Dendritic cell treated with granulocyte-macrophage colony-stimulating factor and Interleukin-4, amounts not matched to agents 40 ng/mL and 50 ng/mL, for 4 days (primary cell): ENCODE measurements around the gene ROBO1.
"Not testable (repeated sequence)": the region's sequence is repeated elsewhere in the genome, so short reads cannot be mapped to it uniquely, and the experiment has no call there.

Source experiments
- H3K27ac Mint-ChIP-seq: one replicate; pipeline ENCODE4 v1.8.0; 2022; ENCODE audit warnings: mild to moderate bottlenecking, mixed read lengths
- H3K27me3 Mint-ChIP-seq: one replicate; pipeline ENCODE4 v1.8.0; 2022; ENCODE audit warnings: mild to moderate bottlenecking, mixed read lengths
- H3K36me3 Mint-ChIP-seq: one replicate; pipeline ENCODE4 v1.8.0; 2022; ENCODE audit warnings: low read depth, mixed read lengths
- H3K4me1 Mint-ChIP-seq: one replicate; pipeline ENCODE4 v1.8.0; 2022; ENCODE audit warnings: low read depth, mixed read lengths
- H3K4me3 Mint-ChIP-seq: one replicate; pipeline ENCODE4 v1.8.0; 2022; ENCODE audit warnings: mild to moderate bottlenecking, moderate library complexity, mixed read lengths
- H3K9me3 Mint-ChIP-seq: one replicate; pipeline ENCODE4 v1.8.0; 2022; ENCODE audit warnings: mixed read lengths
- intact Hi-C: fragments of 100-400 bp; cut with micrococcal nuclease; formaldehyde crosslinking; loops from one replicate; pipeline ENCODE4 v1.15.0; 2022

Gene ROBO1

GRCh38 chr3:79202471-79203143 is 565.2 kb downstream of the ROBO1 start:
- intact Hi-C loops = no loop called here
- H3K4me3 Mint-ChIP-seq = no peak overlapping the region
- H3K27me3 Mint-ChIP-seq = no peaks in the 10 kb centered on the region
- H3K27ac Mint-ChIP-seq = no peak overlapping the region
- no peaks in the 10 kb centered on the region for H3K9me3 Mint-ChIP-seq
- no peaks in the 10 kb centered on the region for H3K36me3 Mint-ChIP-seq
- no peaks in the 10 kb centered on the region for H3K4me1 Mint-ChIP-seq

DNA sequence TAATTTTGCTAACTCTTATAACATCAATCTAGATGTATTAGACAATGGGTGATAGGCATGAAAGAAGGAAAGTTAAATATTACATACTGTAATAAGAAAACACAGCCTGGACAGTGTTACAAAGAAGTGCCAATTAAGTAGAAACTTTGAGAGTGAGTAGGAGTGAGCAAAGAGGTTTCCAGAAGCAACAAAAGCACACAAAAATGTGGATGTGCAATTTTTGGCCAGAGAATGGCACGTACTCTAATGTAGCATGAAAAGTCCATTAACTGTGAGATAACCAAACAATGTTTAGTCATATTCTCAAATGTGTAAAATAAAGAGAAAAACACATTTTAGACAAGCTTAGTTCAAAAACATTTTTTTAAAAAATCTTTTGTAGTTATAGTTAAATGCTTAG is 567.3 kb downstream of the ROBO1 start:
- Mint-ChIP-seq H3K4me1 (no peaks in the 10 kb centered on the region), H3K27me3 (no peaks in the 10 kb centered on the region), H3K4me3 (no peak overlapping the region), H3K9me3 (no peaks in the 10 kb centered on the region), H3K36me3 (no peaks in the 10 kb centered on the region), H3K27ac (no peak overlapping the region)
- intact Hi-C loops = no loop called here

GRCh38 chr3:79199966-79200365 is 567.8 kb downstream of the ROBO1 start:
- no peaks in the 10 kb centered on the region for H3K9me3 Mint-ChIP-seq
- H3K36me3 Mint-ChIP-seq = no peaks in the 10 kb centered on the region
- H3K4me1 Mint-ChIP-seq = no peaks in the 10 kb centered on the region
- intact Hi-C loops = no loop called here
- H3K4me3 Mint-ChIP-seq = no peak overlapping the region
- no peak overlapping the region for H3K27ac Mint-ChIP-seq
- H3K27me3 Mint-ChIP-seq = no peaks in the 10 kb centered on the region

GRCh38 chr3:79187426-79187825 is 580.4 kb downstream of the ROBO1 start:
- Mint-ChIP-seq H3K9me3 (no peaks in the 10 kb centered on the region), H3K4me1 (no peaks in the 10 kb centered on the region), H3K4me3 (no peak overlapping the region), H3K36me3 (no peaks in the 10 kb centered on the region), H3K27ac (no peak overlapping the region), H3K27me3 (no peaks in the 10 kb centered on the region)
- intact Hi-C loops = no loop called here

GRCh38 chr3:79184251-79184650 is 583.5 kb downstream of the ROBO1 start:
- no peaks in the 10 kb centered on the region for H3K36me3 Mint-ChIP-seq
- intact Hi-C loops = no loop called here

GRCh38 chr3:79183496-79183895 is 584.3 kb downstream of the ROBO1 start:
- Mint-ChIP-seq H3K27me3 (no peaks in the 10 kb centered on the region), H3K9me3 (no peaks in the 10 kb centered on the region), H3K4me1 (no peaks in the 10 kb centered on the region), H3K4me3 (no peak overlapping the region), H3K27ac (no peak overlapping the region), H3K36me3 (no peaks in the 10 kb centered on the region)
- intact Hi-C loops = no loop called here

More at GRCh38 chr3:79184251-79184650, 583.5 kb downstream of the ROBO1 start:
- Mint-ChIP-seq H3K27ac (no peak overlapping the region), H3K4me3 (no peak overlapping the region), H3K9me3 (no peaks in the 10 kb centered on the region), H3K4me1 (no peaks in the 10 kb centered on the region), H3K27me3 (no peaks in the 10 kb centered on the region)

DNA sequence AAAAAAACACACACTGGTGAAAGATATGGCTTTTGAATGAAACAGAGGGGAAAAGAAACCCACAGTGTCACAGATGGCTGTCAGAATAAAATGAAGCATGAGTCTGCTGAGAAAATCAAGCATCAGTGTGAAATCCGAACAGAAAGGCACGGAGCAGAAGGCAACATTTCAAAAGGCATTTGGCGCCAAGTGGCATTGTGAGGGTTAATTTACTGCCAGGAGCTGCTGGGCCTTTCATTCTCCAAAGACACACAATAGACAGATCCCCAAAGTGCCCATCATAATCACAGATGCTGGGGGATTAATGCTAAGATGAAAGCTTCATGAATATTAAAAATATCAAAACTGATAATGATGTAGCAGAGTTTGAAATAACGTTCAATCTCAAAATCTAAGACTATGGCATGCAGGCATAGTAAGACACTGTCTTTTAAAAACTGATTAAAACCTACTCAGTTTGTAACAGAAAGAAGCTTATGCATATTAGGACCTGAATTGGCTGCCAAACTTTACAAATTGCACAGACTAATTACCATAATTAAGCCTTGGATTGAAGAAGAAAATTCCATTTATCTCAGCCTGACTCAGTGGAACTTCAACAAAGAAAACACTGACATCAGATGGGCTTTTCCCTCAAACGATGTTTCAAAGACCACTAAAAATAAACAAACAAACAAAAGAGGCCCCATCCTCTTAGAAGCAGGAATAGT is 589.2 kb downstream of the ROBO1 start:
- H3K27me3 Mint-ChIP-seq = no peaks in the 10 kb centered on the region
- H3K4me1 Mint-ChIP-seq = no peaks in the 10 kb centered on the region
- intact Hi-C loops = no loop called here
- H3K36me3 Mint-ChIP-seq = no peaks in the 10 kb centered on the region
- H3K4me3 Mint-ChIP-seq = no peak overlapping the region
- no peaks in the 10 kb centered on the region for H3K9me3 Mint-ChIP-seq
- no peak overlapping the region for H3K27ac Mint-ChIP-seq

DNA sequence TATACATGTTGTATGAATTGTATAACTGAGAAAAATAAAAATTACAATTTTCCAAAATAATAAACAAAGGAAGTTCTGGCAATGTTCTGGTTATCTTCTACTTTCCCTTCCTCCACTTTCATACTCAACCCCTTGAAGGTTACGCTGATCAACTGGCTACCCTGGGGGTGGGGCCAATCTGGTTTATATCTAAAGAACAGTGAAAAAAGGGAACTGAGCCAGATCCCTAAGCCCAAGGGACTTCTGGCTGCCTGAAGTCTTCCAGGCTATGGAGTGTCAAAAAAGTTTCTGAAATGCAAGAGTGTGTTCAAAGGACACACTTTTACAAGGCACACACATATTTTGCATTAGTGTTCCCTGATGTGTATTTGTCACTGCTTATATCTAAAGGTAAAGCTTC is 591.9 kb downstream of the ROBO1 start:
- no peaks in the 10 kb centered on the region for H3K4me1 Mint-ChIP-seq
- no peaks in the 10 kb centered on the region for H3K9me3 Mint-ChIP-seq
- intact Hi-C loops = no loop called here
- H3K4me3 Mint-ChIP-seq = no peak overlapping the region
- no peak overlapping the region for H3K27ac Mint-ChIP-seq
- H3K27me3 Mint-ChIP-seq = no peaks in the 10 kb centered on the region
- H3K36me3 Mint-ChIP-seq = no peaks in the 10 kb centered on the region

DNA sequence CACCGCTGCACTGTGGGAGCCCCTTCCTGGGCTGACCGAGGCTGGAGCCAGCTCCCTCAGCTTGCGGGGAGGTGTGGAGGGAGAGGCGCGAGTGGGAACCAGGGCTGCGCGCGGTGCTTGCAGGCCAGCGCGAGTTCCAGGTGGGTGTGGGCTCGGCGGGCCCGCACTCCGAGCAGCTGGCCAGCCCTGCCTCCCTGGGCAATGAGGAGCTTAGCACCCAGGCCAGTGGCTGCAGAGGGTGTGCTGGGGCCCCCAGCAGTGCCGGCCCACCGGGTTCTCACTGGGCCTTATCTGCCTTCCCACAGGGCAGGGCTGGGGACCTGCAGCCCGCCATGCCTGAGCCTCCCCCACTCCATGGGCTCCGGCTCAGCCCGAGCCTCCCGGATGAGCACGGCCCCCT is 594.5 kb downstream of the ROBO1 start:
- H3K9me3 Mint-ChIP-seq, H3K4me3 Mint-ChIP-seq, H3K36me3 Mint-ChIP-seq, H3K27ac Mint-ChIP-seq, intact Hi-C loops, H3K4me1 Mint-ChIP-seq, H3K27me3 Mint-ChIP-seq: not testable (repeated sequence)

- Mint-ChIP-seq H3K27ac (no peak overlapping the region), H3K4me3 (no peak overlapping the region), H3K36me3 (no peaks in the 10 kb centered on the region), H3K4me1 (no peaks in the 10 kb centered on the region), H3K27me3 (no peaks in the 10 kb centered on the region), H3K9me3 (no peaks in the 10 kb centered on the region)
- intact Hi-C loops = no loop called here
These were observed 595.6 kb downstream of the ROBO1 start for GRCh38 chr3:79172241-79172640.

DNA sequence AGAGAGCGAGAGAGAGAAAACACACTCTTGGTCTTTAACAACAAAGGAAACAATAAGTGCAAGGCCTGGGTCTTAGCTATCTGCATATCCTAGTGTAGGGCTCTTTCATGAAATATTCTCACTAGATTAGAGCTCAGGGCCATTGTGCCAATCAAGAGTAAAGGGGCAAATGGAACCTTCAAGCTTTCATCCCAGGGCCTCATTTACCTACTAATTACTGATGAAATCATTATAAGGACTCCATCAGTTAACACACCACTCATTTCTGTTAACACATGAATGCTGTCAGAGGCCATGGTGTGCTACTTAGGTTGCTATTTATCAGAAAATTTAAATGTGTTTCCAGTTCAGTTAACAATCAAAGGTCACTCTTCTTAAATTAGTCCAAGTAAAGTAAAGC is 597.8 kb downstream of the ROBO1 start:
- no peaks in the 10 kb centered on the region for H3K27me3 Mint-ChIP-seq
- intact Hi-C loops = no loop called here
- H3K27ac Mint-ChIP-seq = no peak overlapping the region
- H3K4me1 Mint-ChIP-seq = no peaks in the 10 kb centered on the region
- no peaks in the 10 kb centered on the region for H3K9me3 Mint-ChIP-seq
- H3K36me3 Mint-ChIP-seq = no peaks in the 10 kb centered on the region
- no peak overlapping the region for H3K4me3 Mint-ChIP-seq

DNA sequence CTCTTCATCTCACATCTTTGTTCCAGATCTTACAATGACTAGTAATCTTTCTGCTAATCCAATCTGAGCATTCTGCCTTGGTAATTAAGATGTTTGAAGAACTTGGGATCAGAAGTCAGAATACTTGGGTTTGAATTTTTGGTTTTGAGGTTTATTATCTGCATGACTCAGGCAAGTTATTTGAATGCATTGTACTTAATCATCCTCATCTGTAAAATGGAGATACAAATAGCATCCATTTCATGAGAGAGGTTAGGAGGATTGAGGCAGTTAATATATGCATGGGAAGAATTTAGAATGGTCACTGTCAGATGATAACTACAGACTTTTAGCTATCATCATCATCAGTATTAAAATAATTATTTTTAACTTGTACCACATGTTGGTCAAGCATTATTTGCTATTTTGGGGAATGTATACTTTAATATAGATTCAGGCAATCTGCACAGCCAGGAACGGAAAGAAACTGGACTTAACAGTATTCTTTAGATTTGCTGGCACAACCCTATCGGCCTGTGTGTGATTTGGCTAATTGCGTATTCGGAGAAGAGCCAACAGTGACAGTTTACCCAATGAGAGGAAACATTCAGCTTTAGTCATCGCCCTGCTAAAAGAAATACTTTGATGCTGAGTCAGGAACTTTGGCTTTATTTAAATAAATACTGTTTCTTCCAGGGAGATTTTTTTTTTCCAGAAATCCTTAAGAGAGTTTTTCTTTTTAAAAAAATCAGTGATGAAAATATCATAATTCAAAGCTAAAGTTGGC is 600.0 kb downstream of the ROBO1 start:
- no peak overlapping the region for H3K4me3 Mint-ChIP-seq
- no peaks in the 10 kb centered on the region for H3K9me3 Mint-ChIP-seq
- intact Hi-C loops = no loop called here
- no peaks in the 10 kb centered on the region for H3K4me1 Mint-ChIP-seq
- H3K27ac Mint-ChIP-seq = no peak overlapping the region
- no peaks in the 10 kb centered on the region for H3K27me3 Mint-ChIP-seq
- H3K36me3 Mint-ChIP-seq = no peaks in the 10 kb centered on the region

DNA sequence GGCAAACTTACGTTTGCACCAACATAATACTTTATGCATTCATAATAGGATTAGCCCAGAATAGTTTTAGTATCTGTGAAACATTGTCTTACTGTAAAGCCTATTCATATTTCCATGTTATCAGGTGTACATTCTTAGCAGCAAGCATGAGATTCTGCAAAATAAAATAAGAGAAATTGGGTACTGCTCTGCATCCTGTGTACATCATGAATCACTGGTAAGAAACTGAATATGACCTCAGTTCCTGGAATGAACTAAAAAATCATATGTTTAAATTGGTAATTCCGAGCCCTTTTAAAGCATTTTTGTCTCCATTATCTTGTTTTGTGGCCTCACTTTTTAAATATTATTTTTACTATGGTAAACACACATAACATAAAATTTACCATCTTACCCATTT is 605.1 kb downstream of the ROBO1 start:
- H3K9me3 Mint-ChIP-seq = no peaks in the 10 kb centered on the region
- H3K27ac Mint-ChIP-seq = no peak overlapping the region
- H3K27me3 Mint-ChIP-seq = no peaks in the 10 kb centered on the region
- H3K36me3 Mint-ChIP-seq = no peaks in the 10 kb centered on the region
- no peaks in the 10 kb centered on the region for H3K4me1 Mint-ChIP-seq
- no peak overlapping the region for H3K4me3 Mint-ChIP-seq
- intact Hi-C loops = no loop called here

DNA sequence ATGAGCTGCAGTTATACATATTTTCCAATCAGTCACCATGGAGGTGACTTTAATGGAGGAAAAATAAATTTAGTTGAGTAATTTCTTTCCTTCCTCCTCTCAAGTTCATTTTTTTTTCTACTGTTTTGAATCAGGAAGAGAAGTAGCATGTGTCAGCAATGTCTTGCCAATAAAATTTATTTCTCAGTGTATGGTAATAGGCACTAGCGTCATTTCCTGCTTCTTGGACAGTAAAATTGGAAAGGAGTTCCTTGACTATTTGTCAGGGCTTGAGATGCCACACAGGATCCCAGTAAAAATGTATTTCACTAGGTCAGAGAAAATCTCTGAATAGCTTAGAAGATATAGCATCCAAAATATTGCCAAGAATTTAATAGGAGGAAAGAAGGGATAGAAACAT is 605.9 kb downstream of the ROBO1 start:
- H3K4me3 Mint-ChIP-seq = no peak overlapping the region
- no peaks in the 10 kb centered on the region for H3K27me3 Mint-ChIP-seq
- no peak overlapping the region for H3K27ac Mint-ChIP-seq
- H3K4me1 Mint-ChIP-seq = no peaks in the 10 kb centered on the region
- no peaks in the 10 kb centered on the region for H3K36me3 Mint-ChIP-seq
- intact Hi-C loops = no loop called here
- no peaks in the 10 kb centered on the region for H3K9me3 Mint-ChIP-seq
